ENCODE results near the gene ELP4. TPM values are rescaled to one million over a fixed set of nuclear protein-coding genes. Genes with fewer than 3 reads are reported as not detected.

ELP4 gene
- total and polyA plus RNA-seq, 5 donors from 2014 or later: 21.0 to 24.2 (median 21.4) TPM

GRCh38 chr11:31649129-31649966 lies 139.8 kb downstream of the ELP4 start:
- Mint-ChIP-seq H3K4me1 (peaks cover 0 to 3% (median 0%) of the 10 kb centered on the region in 4 donors), H3K27me3 (no peaks in the 10 kb centered on the region), H3K36me3 (peaks cover 33% of the 10 kb centered on the region), H3K4me3 (no peak overlapping the region), H3K9me3 (no peaks in the 10 kb centered on the region), H3K27ac (no peak overlapping the region)
- H3K36me3 ChIP-seq (ENCODE audit: control insufficient read depth, insufficient read depth, low read length): peaks cover 6% of the 10 kb centered on the region
- H3K9me3 ChIP-seq (ENCODE audit: control insufficient read depth in 2 of 2, low read length in 2 of 2): no peaks in the 10 kb centered on the region
- H3K4me1 ChIP-seq (ENCODE audit: control insufficient read depth, insufficient read depth, low read length, poor library complexity, severe bottlenecking): no peaks in the 10 kb centered on the region
- ATAC-seq (ENCODE audit: low read depth in 2 of 2) (no peak), DNase-seq (no peak)
- no peak overlapping the region for H3K4me3 ChIP-seq (ENCODE audit: low read depth, low read length)
- no peaks in the 10 kb centered on the region for H3K27me3 ChIP-seq (ENCODE audit: control insufficient read depth, insufficient read depth, low read length)
- H3K27ac ChIP-seq (ENCODE audit: insufficient read depth, low read length, poor library complexity, severe bottlenecking): no peak overlapping the region

GRCh38 chr11:31651208-31651607 lies 141.6 kb downstream of the ELP4 start:
- no peaks in the 10 kb centered on the region for H3K4me1 ChIP-seq (ENCODE audit: control insufficient read depth, insufficient read depth, low read length, poor library complexity, severe bottlenecking)
- no peak for DNase-seq
- H3K4me3 ChIP-seq (ENCODE audit: low read depth, low read length): no peak overlapping the region
- no peaks in the 10 kb centered on the region for H3K27me3 ChIP-seq (ENCODE audit: control insufficient read depth, insufficient read depth, low read length)
- no peak overlapping the region for H3K27ac ChIP-seq (ENCODE audit: insufficient read depth, low read length, poor library complexity, severe bottlenecking)
- Mint-ChIP-seq H3K9me3 (no peaks in the 10 kb centered on the region), H3K36me3 (peaks cover 28% of the 10 kb centered on the region), H3K4me1 (peaks cover 0 to 3% (median 0%) of the 10 kb centered on the region in 4 donors), H3K27me3 (no peaks in the 10 kb centered on the region), H3K4me3 (no peak overlapping the region), H3K27ac (no peak overlapping the region)
- H3K36me3 ChIP-seq (ENCODE audit: control insufficient read depth, insufficient read depth, low read length): peaks cover 6% of the 10 kb centered on the region
- no peaks in the 10 kb centered on the region for H3K9me3 ChIP-seq (ENCODE audit: control insufficient read depth in 2 of 2, low read length in 2 of 2)
- no peak for ATAC-seq (ENCODE audit: low read depth in 2 of 2)

DNA sequence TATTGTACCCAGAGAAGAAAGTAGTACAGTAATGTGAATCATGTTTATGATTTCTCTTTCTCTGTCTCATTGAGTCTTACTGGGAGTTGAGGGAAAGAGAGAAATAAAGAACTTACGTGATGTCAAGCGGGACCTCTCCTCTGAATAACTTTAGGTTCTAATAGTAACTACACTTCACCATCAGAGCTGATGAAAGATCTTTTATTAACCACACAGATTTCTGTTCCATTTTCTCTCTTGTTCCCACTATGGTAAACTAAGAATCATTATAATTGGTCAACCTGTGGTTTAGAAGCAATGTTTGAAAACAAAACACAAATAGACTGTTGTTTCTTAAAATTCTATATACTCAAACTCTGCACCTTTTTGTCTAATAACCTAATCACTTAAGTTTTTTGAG lies 142.3 kb downstream of the ELP4 start:
- H3K27me3 Mint-ChIP-seq: no peaks in the 10 kb centered on the region
- DNase-seq (no peak), ATAC-seq (ENCODE audit: low read depth in 2 of 2) (no peak)
- H3K36me3 ChIP-seq (ENCODE audit: control insufficient read depth, insufficient read depth, low read length): peaks cover 6% of the 10 kb centered on the region
- no peak overlapping the region for H3K27ac ChIP-seq (ENCODE audit: insufficient read depth, low read length, poor library complexity, severe bottlenecking)
- no peak overlapping the region for H3K4me3 Mint-ChIP-seq
- no peaks in the 10 kb centered on the region for H3K27me3 ChIP-seq (ENCODE audit: control insufficient read depth, insufficient read depth, low read length)
- H3K36me3 Mint-ChIP-seq: peaks cover 29% of the 10 kb centered on the region
- no peak overlapping the region for H3K27ac Mint-ChIP-seq
- H3K4me1 Mint-ChIP-seq: peaks cover 0 to 3% (median 0%) of the 10 kb centered on the region in 4 donors
- H3K4me3 ChIP-seq (ENCODE audit: low read depth, low read length): no peak overlapping the region
- no peaks in the 10 kb centered on the region for H3K9me3 Mint-ChIP-seq
- H3K9me3 ChIP-seq (ENCODE audit: control insufficient read depth in 2 of 2, low read length in 2 of 2): no peaks in the 10 kb centered on the region
- no peaks in the 10 kb centered on the region for H3K4me1 ChIP-seq (ENCODE audit: control insufficient read depth, insufficient read depth, low read length, poor library complexity, severe bottlenecking)

DNA sequence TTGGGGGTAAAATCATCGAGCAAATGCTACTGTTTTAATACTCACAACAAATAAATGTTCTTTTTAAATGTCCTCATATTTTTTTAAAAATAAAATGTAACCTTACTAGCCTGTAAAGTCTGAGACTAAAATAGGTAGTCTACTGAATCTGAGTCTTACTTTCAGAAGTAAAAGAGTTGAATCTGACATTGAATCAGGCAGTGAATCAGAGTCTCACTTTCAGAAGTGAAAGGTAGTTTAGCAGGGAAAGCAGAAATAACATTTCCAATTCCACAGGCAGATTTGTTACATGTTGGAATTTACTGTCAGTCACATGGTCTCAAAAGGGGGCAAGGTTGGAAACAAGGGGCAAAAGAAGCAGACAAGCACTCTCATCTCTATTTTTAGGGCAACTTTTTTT lies 143.0 kb downstream of the ELP4 start:
- Histone ChIP-seq H3K4me1 (ENCODE audit: control insufficient read depth, insufficient read depth, low read length, poor library complexity, severe bottlenecking) (no peaks in the 10 kb centered on the region), H3K27ac (ENCODE audit: insufficient read depth, low read length, poor library complexity, severe bottlenecking) (no peak overlapping the region), H3K27me3 (ENCODE audit: control insufficient read depth, insufficient read depth, low read length) (no peaks in the 10 kb centered on the region), H3K4me3 (ENCODE audit: low read depth, low read length) (no peak overlapping the region), H3K9me3 (ENCODE audit: control insufficient read depth in 2 of 2, low read length in 2 of 2) (no peaks in the 10 kb centered on the region), H3K36me3 (ENCODE audit: control insufficient read depth, insufficient read depth, low read length) (peaks cover 6% of the 10 kb centered on the region)
- H3K36me3 Mint-ChIP-seq: peaks cover 34% of the 10 kb centered on the region
- no peak overlapping the region for H3K4me3 Mint-ChIP-seq
- H3K27me3 Mint-ChIP-seq: no peaks in the 10 kb centered on the region
- peaks cover 0 to 3% (median 0%) of the 10 kb centered on the region in 4 donors for H3K4me1 Mint-ChIP-seq
- H3K9me3 Mint-ChIP-seq: no peaks in the 10 kb centered on the region
- no peak overlapping the region for H3K27ac Mint-ChIP-seq
- no peak for DNase-seq
- no peak for ATAC-seq (ENCODE audit: low read depth in 2 of 2)

- Mint-ChIP-seq H3K4me3 (no peak overlapping the region), H3K9me3 (no peaks in the 10 kb centered on the region), H3K36me3 (peaks cover 18% of the 10 kb centered on the region), H3K27ac (no peak overlapping the region), H3K27me3 (no peaks in the 10 kb centered on the region), H3K4me1 (peaks cover 0 to 3% (median 0%) of the 10 kb centered on the region in 4 donors)
- Histone ChIP-seq H3K4me1 (ENCODE audit: control insufficient read depth, insufficient read depth, low read length, poor library complexity, severe bottlenecking) (no peaks in the 10 kb centered on the region), H3K4me3 (ENCODE audit: low read depth, low read length) (no peak overlapping the region), H3K9me3 (ENCODE audit: control insufficient read depth in 2 of 2, low read length in 2 of 2) (no peaks in the 10 kb centered on the region), H3K27ac (ENCODE audit: insufficient read depth, low read length, poor library complexity, severe bottlenecking) (no peak overlapping the region), H3K36me3 (ENCODE audit: control insufficient read depth, insufficient read depth, low read length) (no peaks in the 10 kb centered on the region), H3K27me3 (ENCODE audit: control insufficient read depth, insufficient read depth, low read length) (no peaks in the 10 kb centered on the region)
- no peak for ATAC-seq (ENCODE audit: low read depth in 2 of 2)
- no peak for DNase-seq
These were observed 145.9 kb downstream of the ELP4 start for GRCh38 chr11:31655483-31655882.

- Mint-ChIP-seq H3K4me3 (no peak overlapping the region), H3K27ac (peak overlapping the region in 1 of 3 donors; percentile 47), H3K4me1 (peaks cover 0 to 3% (median 0%) of the 10 kb centered on the region in 4 donors), H3K9me3 (no peaks in the 10 kb centered on the region), H3K27me3 (no peaks in the 10 kb centered on the region), H3K36me3 (peaks cover 15% of the 10 kb centered on the region)
- H3K27me3 ChIP-seq (ENCODE audit: control insufficient read depth, insufficient read depth, low read length): no peaks in the 10 kb centered on the region
- H3K4me1 ChIP-seq (ENCODE audit: control insufficient read depth, insufficient read depth, low read length, poor library complexity, severe bottlenecking): no peaks in the 10 kb centered on the region
- H3K27ac ChIP-seq (ENCODE audit: insufficient read depth, low read length, poor library complexity, severe bottlenecking): no peak overlapping the region
- H3K36me3 ChIP-seq (ENCODE audit: control insufficient read depth, insufficient read depth, low read length): no peaks in the 10 kb centered on the region
- ATAC-seq (ENCODE audit: low read depth in 2 of 2) (no peak), DNase-seq (no peak)
- H3K9me3 ChIP-seq (ENCODE audit: control insufficient read depth in 2 of 2, low read length in 2 of 2): no peaks in the 10 kb centered on the region
- no peak overlapping the region for H3K4me3 ChIP-seq (ENCODE audit: low read depth, low read length)
These were observed 146.5 kb downstream of the ELP4 start for GRCh38 chr11:31656051-31656450.

GRCh38 chr11:31657091-31657490 lies 147.5 kb downstream of the ELP4 start:
- Mint-ChIP-seq H3K36me3 (peaks cover 12% of the 10 kb centered on the region), H3K9me3 (no peaks in the 10 kb centered on the region), H3K27ac (no peak overlapping the region), H3K4me3 (no peak overlapping the region), H3K4me1 (no peaks in the 10 kb centered on the region), H3K27me3 (no peaks in the 10 kb centered on the region)
- no peaks in the 10 kb centered on the region for H3K4me1 ChIP-seq (ENCODE audit: control insufficient read depth, insufficient read depth, low read length, poor library complexity, severe bottlenecking)
- no peaks in the 10 kb centered on the region for H3K9me3 ChIP-seq (ENCODE audit: control insufficient read depth in 2 of 2, low read length in 2 of 2)
- no peaks in the 10 kb centered on the region for H3K36me3 ChIP-seq (ENCODE audit: control insufficient read depth, insufficient read depth, low read length)
- DNase-seq: no peak
- H3K4me3 ChIP-seq (ENCODE audit: low read depth, low read length): no peak overlapping the region
- no peaks in the 10 kb centered on the region for H3K27me3 ChIP-seq (ENCODE audit: control insufficient read depth, insufficient read depth, low read length)
- H3K27ac ChIP-seq (ENCODE audit: insufficient read depth, low read length, poor library complexity, severe bottlenecking): no peak overlapping the region
- no peak for ATAC-seq (ENCODE audit: low read depth in 2 of 2)

DNA sequence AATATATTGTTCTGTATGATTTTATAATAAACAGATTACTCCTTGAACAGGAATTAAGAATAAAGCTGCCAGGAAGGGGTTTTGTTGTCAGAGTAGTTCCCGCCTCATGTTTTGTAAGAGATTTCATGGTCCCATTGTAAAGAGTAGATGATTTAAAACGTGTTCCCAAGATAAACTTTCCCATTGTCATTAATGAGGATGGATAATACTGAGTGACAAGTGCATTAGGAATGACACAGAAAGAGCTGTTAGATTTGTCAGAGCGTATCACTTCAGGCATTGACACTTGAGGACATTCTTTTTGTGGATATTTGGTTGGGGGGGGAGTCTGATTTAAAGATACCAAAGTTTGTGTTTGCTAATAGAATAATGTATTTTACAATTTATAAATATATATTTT lies 154.6 kb downstream of the ELP4 start:
- DNase-seq (no peak), ATAC-seq (ENCODE audit: low read depth in 2 of 2) (no peak)
- Histone ChIP-seq H3K4me3 (ENCODE audit: low read depth, low read length) (no peak overlapping the region), H3K36me3 (ENCODE audit: control insufficient read depth, insufficient read depth, low read length) (no peaks in the 10 kb centered on the region), H3K27ac (ENCODE audit: insufficient read depth, low read length, poor library complexity, severe bottlenecking) (no peak overlapping the region), H3K27me3 (ENCODE audit: control insufficient read depth, insufficient read depth, low read length) (no peaks in the 10 kb centered on the region), H3K9me3 (ENCODE audit: control insufficient read depth in 2 of 2, low read length in 2 of 2) (no peaks in the 10 kb centered on the region), H3K4me1 (ENCODE audit: control insufficient read depth, insufficient read depth, low read length, poor library complexity, severe bottlenecking) (no peaks in the 10 kb centered on the region)
- H3K4me3 Mint-ChIP-seq: no peak overlapping the region
- peaks cover 0 to 2% (median 0%) of the 10 kb centered on the region in 4 donors for H3K4me1 Mint-ChIP-seq
- H3K9me3 Mint-ChIP-seq: no peaks in the 10 kb centered on the region
- peaks cover 12% of the 10 kb centered on the region for H3K36me3 Mint-ChIP-seq
- no peak overlapping the region for H3K27ac Mint-ChIP-seq
- H3K27me3 Mint-ChIP-seq: no peaks in the 10 kb centered on the region
